ENCODE results near the gene OSTC. TPM values are rescaled to one million over a fixed set of nuclear protein-coding genes. Genes with fewer than 3 reads are reported as not detected.
A peak's percentile ranks its signal among the peaks of the same experiment; 100 is the strongest.

The OSTC gene
- 277 and 451 TPM in 2 replicates for total RNA-seq

GRCh38 chr4:108650212-108651013, at the start of gene OSTC:
Gene OSTC (plus strand): TSS chr4:108650599. CDS start chr4:108650656, 57 bp downstream.
- peak; percentile 98 for DNase-seq (ENCODE audit: low read depth)
- TF ChIP-seq, protein P1, sequence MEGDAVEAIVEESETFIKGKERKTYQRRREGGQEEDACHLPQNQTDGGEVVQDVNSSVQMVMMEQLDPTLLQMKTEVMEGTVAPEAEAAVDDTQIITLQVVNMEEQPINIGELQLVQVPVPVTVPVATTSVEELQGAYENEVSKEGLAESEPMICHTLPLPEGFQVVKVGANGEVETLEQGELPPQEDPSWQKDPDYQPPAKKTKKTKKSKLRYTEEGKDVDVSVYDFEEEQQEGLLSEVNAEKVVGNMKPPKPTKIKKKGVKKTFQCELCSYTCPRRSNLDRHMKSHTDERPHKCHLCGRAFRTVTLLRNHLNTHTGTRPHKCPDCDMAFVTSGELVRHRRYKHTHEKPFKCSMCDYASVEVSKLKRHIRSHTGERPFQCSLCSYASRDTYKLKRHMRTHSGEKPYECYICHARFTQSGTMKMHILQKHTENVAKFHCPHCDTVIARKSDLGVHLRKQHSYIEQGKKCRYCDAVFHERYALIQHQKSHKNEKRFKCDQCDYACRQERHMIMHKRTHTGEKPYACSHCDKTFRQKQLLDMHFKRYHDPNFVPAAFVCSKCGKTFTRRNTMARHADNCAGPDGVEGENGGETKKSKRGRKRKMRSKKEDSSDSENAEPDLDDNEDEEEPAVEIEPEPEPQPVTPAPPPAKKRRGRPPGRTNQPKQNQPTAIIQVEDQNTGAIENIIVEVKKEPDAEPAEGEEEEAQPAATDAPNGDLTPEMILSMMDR (IDR thresholded peaks at IDR 0.05; ENCODE audit: insufficient read depth, low read depth, low read length), result no peak

GRCh38 chr4:108601106-108601505, 49.3 kb upstream of the OSTC start:
- H3K4me3 ChIP-seq (ENCODE audit: low read depth, low read length), result no peak overlapping the region
- DNase-seq (ENCODE audit: low read depth), result no peak
- TF ChIP-seq, protein P1 (IDR thresholded peaks at IDR 0.05; ENCODE audit: insufficient read depth, low read depth, low read length), result no peak

More at GRCh38 chr4:108650212-108651013, at the start of gene OSTC:
- H3K4me3 ChIP-seq (ENCODE audit: low read depth, low read length), result peak within 1 kb of the TSS; percentile 77

- no peak overlapping the region for H3K4me3 ChIP-seq (ENCODE audit: low read depth, low read length)
- TF ChIP-seq, protein P1 (IDR thresholded peaks at IDR 0.05; ENCODE audit: insufficient read depth, low read depth, low read length), result no peak
Observed at GRCh38 chr4:108601532-108601931, 48.9 kb upstream of the OSTC start.

DNA sequence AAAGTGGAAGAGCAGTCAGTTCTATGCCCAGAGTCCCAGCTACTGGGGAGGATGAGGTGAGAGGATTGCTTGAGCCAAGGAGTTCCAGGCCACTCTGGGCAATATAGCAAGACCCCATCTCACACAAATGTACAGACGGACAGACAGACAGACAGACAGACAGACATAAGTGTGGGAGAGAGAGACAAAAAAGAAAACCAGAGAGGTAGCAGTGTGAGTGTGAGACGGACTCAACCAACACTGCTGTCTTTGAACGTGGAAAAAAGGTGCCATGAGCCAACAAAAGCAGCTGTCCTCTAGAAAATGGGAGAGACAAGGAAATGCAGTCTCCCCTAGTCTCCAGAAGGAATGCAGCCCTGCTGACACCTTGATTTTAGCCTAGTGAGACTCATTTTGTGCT, 48.2 kb upstream of the OSTC start:
- H3K4me3 ChIP-seq (ENCODE audit: low read depth, low read length), result no peak overlapping the region
- TF ChIP-seq, protein P1 (IDR thresholded peaks at IDR 0.05; ENCODE audit: insufficient read depth, low read depth, low read length), result no peak

More at GRCh38 chr4:108601532-108601931, 48.9 kb upstream of the OSTC start:
- no peak for DNase-seq (ENCODE audit: low read depth)

DNA sequence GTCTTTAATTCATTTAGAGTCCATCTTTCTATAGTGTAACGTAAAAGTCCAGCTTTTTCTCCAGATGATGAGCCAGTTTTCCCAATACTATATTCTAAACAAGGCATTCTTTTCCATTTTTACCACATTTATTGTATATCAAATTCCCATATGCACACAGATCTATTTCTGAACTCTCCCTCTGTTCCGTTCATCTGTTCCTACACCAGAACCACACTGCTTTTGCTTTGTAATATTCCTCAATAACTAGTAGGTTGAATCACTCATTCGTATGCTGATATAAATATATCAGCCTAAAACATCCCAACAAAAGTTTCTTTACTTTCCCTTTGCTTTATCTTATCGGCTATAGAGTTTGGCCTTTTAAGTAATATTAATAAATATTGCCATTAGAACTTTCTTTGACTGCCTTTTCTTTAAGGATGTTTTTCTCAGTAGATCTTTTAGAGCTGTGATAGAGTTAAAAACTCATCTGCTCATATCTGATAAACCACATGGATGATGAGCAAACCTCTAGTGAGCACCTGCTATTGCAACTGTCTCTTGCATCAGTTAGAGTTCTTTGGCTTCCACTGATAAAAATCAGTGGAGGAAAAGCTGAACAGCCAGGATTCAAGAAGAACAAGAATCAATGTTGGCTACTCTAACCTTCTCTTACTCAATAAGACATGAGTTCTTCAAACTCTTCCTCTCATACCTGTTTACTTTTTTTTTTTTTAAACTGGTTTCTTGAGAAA, 43.2 kb upstream of the OSTC start:
- no peak for DNase-seq (ENCODE audit: low read depth)
- TF ChIP-seq, protein P1 (IDR thresholded peaks at IDR 0.05; ENCODE audit: insufficient read depth, low read depth, low read length), result no peak
- H3K4me3 ChIP-seq (ENCODE audit: low read depth, low read length), result no peak overlapping the region

More for the DNA sequence above, 48.2 kb upstream of the OSTC start:
- no peak for DNase-seq (ENCODE audit: low read depth)

- peak overlapping the region; percentile 47 for H3K4me3 ChIP-seq (ENCODE audit: low read depth, low read length)
- TF ChIP-seq, protein P1 (IDR thresholded peaks at IDR 0.05; ENCODE audit: insufficient read depth, low read depth, low read length), result peak; percentile 53
- DNase-seq (ENCODE audit: low read depth), result peak; percentile 45
Observed at GRCh38 chr4:108611365-108611764, 39.0 kb upstream of the OSTC start.
